Astrocyte (in vitro differentiated cells and primary cell): ENCODE results near the gene SH2D7.

ENCODE experiments used
- EZH2 ChIP-seq: IDR thresholded peaks from 2 replicates; pipeline ENCODE4 v1.6.1; 2012; ENCODE audit warnings: mild to moderate bottlenecking, low read length, inconsistent platforms; ENCODE audit not compliant: insufficient read depth
- TF ChIP-seq, protein P1 (sequence below): IDR thresholded peaks from 2 replicates; pipeline ENCODE4 v1.5.1; 2011; ENCODE audit warnings: low read depth, mild to moderate bottlenecking, inconsistent platforms, low read length, moderate library complexity; ENCODE audit not compliant: insufficient read depth

DNA sequence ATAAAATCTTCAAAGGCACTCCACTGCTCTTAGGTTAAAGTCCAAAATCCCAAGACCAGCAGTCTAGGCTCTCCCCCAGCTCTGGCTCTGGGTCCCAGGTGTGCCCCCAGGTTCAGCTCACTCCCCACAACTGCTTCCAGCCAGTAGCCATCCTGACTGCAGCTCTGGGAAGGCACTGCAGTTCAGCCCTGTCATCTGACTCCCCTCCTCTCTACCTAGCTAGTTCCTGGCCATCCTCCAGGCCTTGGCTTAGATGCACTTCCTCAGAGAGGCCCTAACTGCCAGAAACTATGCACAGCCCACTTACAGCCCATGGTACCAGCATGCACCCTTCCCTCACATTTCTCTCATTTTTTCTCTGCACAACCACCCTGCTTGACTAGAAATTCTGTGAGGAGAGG lies 40.4 kb upstream of the SH2D7 start:
- TF ChIP-seq, protein P1, sequence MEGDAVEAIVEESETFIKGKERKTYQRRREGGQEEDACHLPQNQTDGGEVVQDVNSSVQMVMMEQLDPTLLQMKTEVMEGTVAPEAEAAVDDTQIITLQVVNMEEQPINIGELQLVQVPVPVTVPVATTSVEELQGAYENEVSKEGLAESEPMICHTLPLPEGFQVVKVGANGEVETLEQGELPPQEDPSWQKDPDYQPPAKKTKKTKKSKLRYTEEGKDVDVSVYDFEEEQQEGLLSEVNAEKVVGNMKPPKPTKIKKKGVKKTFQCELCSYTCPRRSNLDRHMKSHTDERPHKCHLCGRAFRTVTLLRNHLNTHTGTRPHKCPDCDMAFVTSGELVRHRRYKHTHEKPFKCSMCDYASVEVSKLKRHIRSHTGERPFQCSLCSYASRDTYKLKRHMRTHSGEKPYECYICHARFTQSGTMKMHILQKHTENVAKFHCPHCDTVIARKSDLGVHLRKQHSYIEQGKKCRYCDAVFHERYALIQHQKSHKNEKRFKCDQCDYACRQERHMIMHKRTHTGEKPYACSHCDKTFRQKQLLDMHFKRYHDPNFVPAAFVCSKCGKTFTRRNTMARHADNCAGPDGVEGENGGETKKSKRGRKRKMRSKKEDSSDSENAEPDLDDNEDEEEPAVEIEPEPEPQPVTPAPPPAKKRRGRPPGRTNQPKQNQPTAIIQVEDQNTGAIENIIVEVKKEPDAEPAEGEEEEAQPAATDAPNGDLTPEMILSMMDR: no peak
- TF ChIP-seq EZH2: no peak
